Activated CD4-positive, alpha-beta memory T cell treated with anti-CD3 and anti-CD28 coated beads, Interleukin-2, amount 10 ng/mL, durations not matched to agents 7 days and 5 days (primary cell): Measurements from ENCODE around the gene MAB21L2. TPM values are rescaled to one million over a fixed set of nuclear protein-coding genes. Genes with fewer than 3 reads are reported as not detected.

Experiments used
- CTCF ChIA-PET: fragments of 350-600 bp; sonication (Branson Sonifier 250); formaldehyde crosslinking; loops from one replicate; lab custom pipeline; 2021; ENCODE audit warnings: antibody characterized with exemption, inconsistent platforms; lab: Charles Lee
- POLR2A ChIA-PET: fragments of 350-600 bp; sonication (Branson Sonifier 250); formaldehyde crosslinking; loops from one replicate; lab custom pipeline; 2021; ENCODE audit warnings: antibody characterized with exemption; lab: Charles Lee
- DNase-seq: peaks from one replicate; pipeline ENCODE4 v3.0.0-alpha.2; 2020
- H3K27ac Mint-ChIP-seq: one replicate; pipeline ENCODE4 v1.8.0; 2021; ENCODE audit warnings: mild to moderate bottlenecking, mixed read lengths
- H3K27me3 Mint-ChIP-seq: one replicate; pipeline ENCODE4 v1.8.0; 2021; ENCODE audit warnings: mixed read lengths
- H3K36me3 Mint-ChIP-seq: one replicate; pipeline ENCODE4 v1.8.0; 2021; ENCODE audit warnings: low read depth, mixed read lengths
- H3K4me1 Mint-ChIP-seq: one replicate; pipeline ENCODE4 v1.8.0; 2021; ENCODE audit warnings: mixed read lengths
- H3K4me3 Mint-ChIP-seq: one replicate; pipeline ENCODE4 v1.8.0; 2021; ENCODE audit warnings: mild to moderate bottlenecking, mixed read lengths
- H3K9me3 Mint-ChIP-seq: one replicate; pipeline ENCODE4 v1.8.0; 2021; ENCODE audit warnings: mixed read lengths
- total RNA-seq, 2 experiments: library from RNA; stranded (reverse); gene quantifications; one replicate each; pipeline ENCODE4 v1.2.3, GENCODE V29; 2021

The MAB21L2 gene
- total RNA-seq, 2 experiments from 2014 or later, result not detected

DNA sequence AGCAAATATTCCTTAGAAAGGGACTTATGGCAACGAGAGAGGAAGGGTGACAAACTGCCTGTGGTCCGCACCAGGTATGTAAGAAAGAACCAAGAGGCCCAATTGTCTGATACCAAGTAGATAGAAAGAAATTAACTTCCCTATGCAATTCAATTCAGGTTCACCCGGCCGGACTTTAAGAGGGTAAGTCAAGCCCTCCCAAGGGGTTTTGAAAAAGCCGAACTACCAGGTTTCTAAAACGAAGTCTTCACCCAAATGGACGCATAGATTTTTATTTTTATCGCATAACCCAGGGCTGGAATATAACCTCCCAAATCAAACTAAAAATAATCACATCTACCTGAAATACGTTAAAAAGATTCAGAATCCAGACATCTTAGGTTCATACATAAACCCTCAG lies 1.6 kb upstream of the MAB21L2 start:
- Mint-ChIP-seq H3K4me3 (no peak overlapping the region), H3K27me3 (no peaks in the 10 kb centered on the region), H3K9me3 (peaks cover 13% of the 10 kb centered on the region), H3K27ac (no peak overlapping the region), H3K36me3 (peaks cover 42% of the 10 kb centered on the region), H3K4me1 (no peaks in the 10 kb centered on the region)
- DNase-seq, result no peak
- CTCF ChIA-PET, result no interaction called here
- POLR2A ChIA-PET, result no interaction called here

GRCh38 chr4:150581056-150581605 lies 820 bp upstream of the MAB21L2 start:
- Mint-ChIP-seq H3K4me1 (no peaks in the 10 kb centered on the region), H3K9me3 (peaks cover 13% of the 10 kb centered on the region), H3K4me3 (no peak overlapping the region), H3K27me3 (no peaks in the 10 kb centered on the region), H3K27ac (no peak overlapping the region), H3K36me3 (peaks cover 45% of the 10 kb centered on the region)
- DNase-seq, result no peak
- ChIA-PET CTCF (no interaction called here), POLR2A (no interaction called here)

GRCh38 chr4:150581641-150582051 lies 305 bp upstream of the MAB21L2 start:
- H3K27me3 Mint-ChIP-seq, result no peaks in the 10 kb centered on the region
- H3K9me3 Mint-ChIP-seq, result peaks cover 13% of the 10 kb centered on the region
- H3K36me3 Mint-ChIP-seq, result peaks cover 45% of the 10 kb centered on the region
- no peak overlapping the region for H3K4me3 Mint-ChIP-seq
- POLR2A ChIA-PET, result no interaction called here
- no peak overlapping the region for H3K27ac Mint-ChIP-seq
- DNase-seq, result no peak
- no peaks in the 10 kb centered on the region for H3K4me1 Mint-ChIP-seq
- CTCF ChIA-PET, result no interaction called here

GRCh38 chr4:150582873-150583286 lies 929 bp downstream of the MAB21L2 start:
- peaks cover 45% of the 10 kb centered on the region for H3K36me3 Mint-ChIP-seq
- no peak overlapping the region for H3K27ac Mint-ChIP-seq
- no peak for DNase-seq
- H3K9me3 Mint-ChIP-seq, result peaks cover 13% of the 10 kb centered on the region
- H3K27me3 Mint-ChIP-seq, result no peaks in the 10 kb centered on the region
- ChIA-PET POLR2A (no interaction called here), CTCF (no interaction called here)
- H3K4me3 Mint-ChIP-seq, result no peak overlapping the region
- no peaks in the 10 kb centered on the region for H3K4me1 Mint-ChIP-seq

DNA sequence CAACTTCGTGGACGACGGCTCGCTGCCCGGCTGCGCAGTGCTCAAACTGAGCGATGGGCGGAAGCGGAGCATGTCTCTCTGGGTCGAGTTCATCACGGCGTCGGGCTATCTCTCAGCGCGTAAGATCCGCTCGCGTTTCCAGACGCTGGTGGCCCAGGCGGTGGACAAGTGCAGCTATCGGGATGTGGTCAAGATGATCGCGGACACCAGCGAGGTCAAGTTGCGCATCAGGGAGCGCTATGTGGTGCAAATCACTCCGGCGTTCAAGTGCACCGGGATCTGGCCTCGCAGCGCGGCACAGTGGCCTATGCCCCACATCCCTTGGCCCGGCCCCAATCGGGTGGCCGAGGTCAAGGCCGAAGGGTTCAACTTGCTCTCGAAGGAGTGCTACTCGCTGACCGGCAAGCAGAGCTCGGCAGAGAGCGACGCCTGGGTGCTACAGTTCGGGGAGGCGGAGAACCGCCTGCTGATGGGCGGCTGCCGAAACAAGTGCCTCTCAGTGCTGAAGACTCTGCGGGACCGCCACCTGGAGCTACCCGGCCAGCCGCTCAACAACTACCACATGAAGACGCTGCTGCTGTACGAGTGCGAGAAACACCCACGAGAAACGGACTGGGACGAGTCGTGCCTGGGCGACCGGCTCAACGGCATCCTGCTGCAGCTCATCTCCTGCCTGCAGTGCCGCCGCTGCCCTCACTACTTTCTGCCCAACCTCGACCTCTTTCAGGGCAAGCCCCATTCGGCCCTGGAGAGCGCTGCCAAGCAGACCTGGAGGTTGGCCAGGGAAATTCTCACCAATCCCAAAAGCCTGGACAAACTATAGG lies 1.5 kb downstream of the MAB21L2 start:
- peaks cover 49% of the 10 kb centered on the region for H3K36me3 Mint-ChIP-seq
- H3K27me3 Mint-ChIP-seq, result no peaks in the 10 kb centered on the region
- DNase-seq, result no peak
- ChIA-PET POLR2A (no interaction called here), CTCF (no interaction called here)
- no peak overlapping the region for H3K27ac Mint-ChIP-seq
- H3K4me1 Mint-ChIP-seq, result no peaks in the 10 kb centered on the region
- peaks cover 13% of the 10 kb centered on the region for H3K9me3 Mint-ChIP-seq
- no peak overlapping the region for H3K4me3 Mint-ChIP-seq

- no peak overlapping the region for H3K4me3 Mint-ChIP-seq
- CTCF ChIA-PET, result no interaction called here
- no peaks in the 10 kb centered on the region for H3K27me3 Mint-ChIP-seq
- no peak overlapping the region for H3K27ac Mint-ChIP-seq
- POLR2A ChIA-PET, result no interaction called here
- no peak for DNase-seq
- no peaks in the 10 kb centered on the region for H3K4me1 Mint-ChIP-seq
- peaks cover 13% of the 10 kb centered on the region for H3K9me3 Mint-ChIP-seq
- H3K36me3 Mint-ChIP-seq, result peaks cover 45% of the 10 kb centered on the region
Observed at GRCh38 chr4:150584111-150584915, 2.4 kb downstream of the MAB21L2 start.

DNA sequence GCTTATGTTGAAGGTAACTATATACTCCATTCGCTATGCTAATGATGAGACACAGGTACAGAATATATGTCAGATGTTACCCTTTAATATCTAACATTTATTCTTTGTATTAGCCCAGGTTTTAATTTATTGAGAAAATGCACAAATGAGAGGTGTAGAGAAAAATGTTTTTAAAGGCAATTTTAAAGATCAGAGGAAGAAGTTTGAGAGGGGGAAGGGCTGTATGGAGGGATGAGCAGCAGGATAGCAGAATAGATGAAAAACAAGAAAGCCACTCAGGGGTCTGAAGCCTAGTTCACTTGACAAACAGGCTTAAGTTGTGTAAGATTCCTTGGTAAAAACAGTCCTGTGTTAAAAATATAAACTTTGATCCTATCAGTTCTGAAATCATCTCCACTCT lies 3.7 kb downstream of the MAB21L2 start:
- Mint-ChIP-seq H3K9me3 (peaks cover 5% of the 10 kb centered on the region), H3K36me3 (peaks cover 35% of the 10 kb centered on the region)
- POLR2A ChIA-PET, result no interaction called here

GRCh38 chr4:150586162-150586810 lies 4.3 kb downstream of the MAB21L2 start:
- CTCF ChIA-PET, result no interaction called here

More for the DNA sequence above, 3.7 kb downstream of the MAB21L2 start:
- Mint-ChIP-seq H3K4me3 (no peak overlapping the region), H3K27ac (no peak overlapping the region), H3K4me1 (no peaks in the 10 kb centered on the region), H3K27me3 (no peaks in the 10 kb centered on the region)
- DNase-seq, result no peak
- CTCF ChIA-PET, result no interaction called here

GRCh38 chr4:150588316-150588715 lies 6.4 kb downstream of the MAB21L2 start:
- CTCF ChIA-PET, result no interaction called here
- no peaks in the 10 kb centered on the region for H3K4me1 Mint-ChIP-seq
- no peaks in the 10 kb centered on the region for H3K27me3 Mint-ChIP-seq
- peaks cover 16% of the 10 kb centered on the region for H3K36me3 Mint-ChIP-seq
- no peak overlapping the region for H3K27ac Mint-ChIP-seq
- POLR2A ChIA-PET, result no interaction called here
- H3K9me3 Mint-ChIP-seq, result peaks cover 1% of the 10 kb centered on the region
- no peak for DNase-seq
- H3K4me3 Mint-ChIP-seq, result no peak overlapping the region

More at GRCh38 chr4:150586162-150586810, 4.3 kb downstream of the MAB21L2 start:
- H3K4me3 Mint-ChIP-seq, result no peak overlapping the region
- no peaks in the 10 kb centered on the region for H3K27me3 Mint-ChIP-seq
- no peak for DNase-seq
- peaks cover 33% of the 10 kb centered on the region for H3K36me3 Mint-ChIP-seq
- POLR2A ChIA-PET, result no interaction called here
- H3K9me3 Mint-ChIP-seq, result peaks cover 3% of the 10 kb centered on the region
- no peaks in the 10 kb centered on the region for H3K4me1 Mint-ChIP-seq
- no peak overlapping the region for H3K27ac Mint-ChIP-seq

GRCh38 chr4:150589157-150589556 lies 7.2 kb downstream of the MAB21L2 start:
- H3K4me1 Mint-ChIP-seq, result no peaks in the 10 kb centered on the region
- POLR2A ChIA-PET, result no interaction called here
- no peaks in the 10 kb centered on the region for H3K9me3 Mint-ChIP-seq
- no peak for DNase-seq
- peaks cover 7% of the 10 kb centered on the region for H3K36me3 Mint-ChIP-seq
- H3K4me3 Mint-ChIP-seq, result no peak overlapping the region
- H3K27ac Mint-ChIP-seq, result no peak overlapping the region
- CTCF ChIA-PET, result no interaction called here
- H3K27me3 Mint-ChIP-seq, result no peaks in the 10 kb centered on the region

DNA sequence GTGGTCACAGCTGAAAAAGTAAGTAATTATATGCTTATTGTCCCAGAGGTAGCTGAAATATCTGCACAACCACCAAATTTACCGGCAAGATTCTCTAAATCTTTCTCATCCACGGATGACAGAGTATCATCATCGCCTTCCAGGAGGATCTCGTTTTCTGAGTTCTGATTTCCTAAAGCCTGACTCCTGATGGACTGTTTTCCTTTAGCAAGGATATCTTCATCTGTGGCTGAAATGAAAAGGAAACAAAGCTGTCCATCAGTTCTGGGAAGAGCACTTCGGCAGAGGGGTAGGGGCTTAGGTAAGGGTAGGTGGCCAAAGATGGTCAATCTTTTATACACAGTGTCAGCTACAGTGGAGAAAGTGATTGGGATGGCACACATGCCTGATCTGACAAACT lies 8.7 kb downstream of the MAB21L2 start:
- ChIA-PET POLR2A (no interaction called here), CTCF (no interaction called here)
- H3K36me3 Mint-ChIP-seq, result peaks cover 5% of the 10 kb centered on the region
- no peak for DNase-seq
- H3K27ac Mint-ChIP-seq, result no peak overlapping the region
- no peaks in the 10 kb centered on the region for H3K9me3 Mint-ChIP-seq
- H3K4me3 Mint-ChIP-seq, result no peak overlapping the region
- H3K27me3 Mint-ChIP-seq, result no peaks in the 10 kb centered on the region
- H3K4me1 Mint-ChIP-seq, result no peaks in the 10 kb centered on the region

GRCh38 chr4:150591406-150591805 lies 9.5 kb downstream of the MAB21L2 start:
- ChIA-PET POLR2A (no interaction called here), CTCF (no interaction called here)
- H3K36me3 Mint-ChIP-seq, result peaks cover 3% of the 10 kb centered on the region
- no peak overlapping the region for H3K27ac Mint-ChIP-seq
- no peaks in the 10 kb centered on the region for H3K4me1 Mint-ChIP-seq
- H3K9me3 Mint-ChIP-seq, result no peaks in the 10 kb centered on the region
- H3K4me3 Mint-ChIP-seq, result no peak overlapping the region
- H3K27me3 Mint-ChIP-seq, result no peaks in the 10 kb centered on the region
- no peak for DNase-seq

DNA sequence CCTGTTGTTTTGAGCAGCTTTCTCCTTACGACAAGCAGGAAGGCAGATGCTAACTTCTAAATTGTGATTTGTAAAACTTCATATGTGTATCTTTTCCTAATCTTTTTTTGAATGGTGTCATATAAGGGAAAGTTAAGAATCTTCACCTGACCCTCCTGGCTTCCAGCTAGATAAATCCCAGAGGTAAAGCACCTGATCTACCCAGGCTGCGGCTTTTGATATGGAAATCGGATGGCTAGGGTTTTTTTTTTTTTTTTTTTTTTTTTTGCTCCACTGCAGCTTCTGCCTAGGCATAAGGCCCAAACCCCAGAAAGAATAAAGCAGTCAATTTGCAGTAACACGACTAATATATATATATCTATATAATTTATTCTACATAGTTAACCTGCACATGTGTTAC lies 10.0 kb downstream of the MAB21L2 start:
- ChIA-PET POLR2A (no interaction called here), CTCF (no interaction called here)
- no peak overlapping the region for H3K4me3 Mint-ChIP-seq

More for the DNA sequence above, 10.0 kb downstream of the MAB21L2 start:
- no peak for DNase-seq
- Mint-ChIP-seq H3K27me3 (no peaks in the 10 kb centered on the region), H3K9me3 (no peaks in the 10 kb centered on the region), H3K36me3 (peaks cover 3% of the 10 kb centered on the region), H3K4me1 (no peaks in the 10 kb centered on the region), H3K27ac (no peak overlapping the region)
